Neutrophil (primary cell): ENCODE measurements around the gene FUT8.

Experiments
- H3K27ac ChIP-seq: fragments of 200-600 bp; sonication (generic); 2 replicates; pipeline ENCODE4 v1.5.1; 2016; ENCODE audit warnings: mild to moderate bottlenecking, moderate library complexity
- H3K27me3 ChIP-seq: fragments of 200-600 bp; sonication (generic); 2 replicates; pipeline ENCODE4 v1.6.0; 2016; ENCODE audit warnings: mild to moderate bottlenecking
- H3K36me3 ChIP-seq: fragments of 200-600 bp; sonication (generic); 2 replicates; pipeline ENCODE4 v1.5.1; 2017
- H3K4me1 ChIP-seq, 2 experiments: fragments of 200-600 bp in 1 of 2; sonication (generic) in 1 of 2; 1 replicate in 1 of 2; 2 replicates in 1 of 2; pipeline versions ENCODE4 v1.5.1 to v1.6.1; 2013 to 2016; ENCODE audit warnings: low read depth in 1 of 2, low read length in 1 of 2, mild to moderate bottlenecking in 1 of 2, moderate library complexity in 1 of 2; ENCODE audit not compliant: control insufficient read depth in 1 of 2, insufficient read depth in 1 of 2
- H3K4me3 ChIP-seq, 2 experiments: fragments of 200-600 bp in 1 of 2; sonication (generic) in 1 of 2; 1 replicate in 1 of 2; 2 replicates in 1 of 2; pipeline ENCODE4 v1.5.1; 2013 to 2016; ENCODE audit warnings: low read depth in 1 of 2, low read length in 1 of 2, mild to moderate bottlenecking in 1 of 2, moderate library complexity in 1 of 2
- H3K9me3 ChIP-seq: fragments of 200-600 bp; sonication (generic); 2 replicates; pipeline ENCODE4 v1.5.1; 2016
- CTCF ChIP-seq: fragments of 200-600 bp; sonication (generic); IDR thresholded peaks from 2 replicates; pipeline ENCODE4 v1.5.1; 2016; ENCODE audit warnings: antibody characterized with exemption

The FUT8 gene

GRCh38 chr14:65392296-65392695, 20.2 kb upstream of the FUT8 start:
- Histone ChIP-seq H3K36me3 (no peaks in the 10 kb centered on the region), H3K27me3 (no peaks in the 10 kb centered on the region), H3K9me3 (peaks cover 4% of the 10 kb centered on the region), H3K4me1 (no peaks in the 10 kb centered on the region), H3K27ac (no peak overlapping the region), H3K4me3 (no peak overlapping the region)
- TF ChIP-seq CTCF: no peak

GRCh38 chr14:65396082-65396910, 16.2 kb upstream of the FUT8 start:
- TF ChIP-seq CTCF: no peak
- Histone ChIP-seq H3K27ac (no peak overlapping the region), H3K4me1 (no peaks in the 10 kb centered on the region), H3K36me3 (no peaks in the 10 kb centered on the region), H3K4me3 (no peak overlapping the region), H3K27me3 (no peaks in the 10 kb centered on the region), H3K9me3 (peaks cover 4% of the 10 kb centered on the region)

- no peak for TF ChIP-seq CTCF
- no peaks in the 10 kb centered on the region for H3K27me3 ChIP-seq
- no peaks in the 10 kb centered on the region for H3K36me3 ChIP-seq
- no peaks in the 10 kb centered on the region for H3K9me3 ChIP-seq
- no peaks in the 10 kb centered on the region for H3K4me1 ChIP-seq
- H3K27ac ChIP-seq: no peak overlapping the region
- H3K4me3 ChIP-seq: no peak overlapping the region
These were observed 9.3 kb upstream of the FUT8 start for GRCh38 chr14:65403231-65403630.

- H3K27ac ChIP-seq: no peak overlapping the region
- no peak for TF ChIP-seq CTCF
- no peaks in the 10 kb centered on the region for H3K9me3 ChIP-seq
- peaks cover 3 to 16% of the 10 kb centered on the region in 2 experiments for H3K4me1 ChIP-seq
- peaks cover 10% of the 10 kb centered on the region for H3K27me3 ChIP-seq
- no peaks in the 10 kb centered on the region for H3K36me3 ChIP-seq
- H3K4me3 ChIP-seq: no peak overlapping the region
These were observed 4.4 kb upstream of the FUT8 start for GRCh38 chr14:65408113-65408512.

GRCh38 chr14:65410640-65411039, 1.9 kb upstream of the FUT8 start:
- no peak for TF ChIP-seq CTCF
- peaks cover 8 to 22% of the 10 kb centered on the region in 2 experiments for H3K4me1 ChIP-seq
- no peak overlapping the region for H3K4me3 ChIP-seq
- H3K36me3 ChIP-seq: no peaks in the 10 kb centered on the region
- no peaks in the 10 kb centered on the region for H3K9me3 ChIP-seq
- H3K27me3 ChIP-seq: peaks cover 26% of the 10 kb centered on the region
- H3K27ac ChIP-seq: no peak overlapping the region
